Tibial artery (tissue), 4 donors: Measurements from ENCODE around the gene SLC16A9.

Experiments used
- DNase-seq, 2 donors: peaks; one replicate each; pipeline ENCODE4 v3.0.0-alpha.2; 2019
- H3K27ac ChIP-seq, 2 donors: fragments of 200-600 bp; sonication (generic) in 1 of 2; 1 replicate in 1 of 2; 2 replicates in 1 of 2; pipeline ENCODE4 v1.5.1; 2018 to 2019; ENCODE audit warnings: mild to moderate bottlenecking in 1 of 2
- H3K27me3 ChIP-seq, 2 donors: fragments of 200-600 bp; sonication (generic) in 1 of 2; one replicate each; pipeline versions ENCODE4 v1.5.1 to v1.6.0; 2016 to 2019
- H3K36me3 ChIP-seq, 3 donors: fragments of 200-600 bp; sonication (generic) in 2 of 3; one replicate each; pipeline ENCODE4 v1.5.1; 2016 to 2019; ENCODE audit warnings: mild to moderate bottlenecking in 2 of 3
- H3K4me1 ChIP-seq, 4 donors: fragments of 200-600 bp; sonication (generic) in 2 of 4; 1 replicate in 3 of 4; 2 replicates in 1 of 4; pipeline ENCODE4 v1.5.1; 2016 to 2019
- H3K4me3 ChIP-seq, 2 donors: fragments of 200-600 bp; sonication (generic) in 1 of 2; 1 replicate in 1 of 2; 2 replicates in 1 of 2; pipeline ENCODE4 v1.5.1; 2018 to 2019; ENCODE audit warnings: mild to moderate bottlenecking in 2 of 2
- H3K9me3 ChIP-seq, 3 donors: fragments of 200-600 bp; sonication (generic) in 1 of 3; one replicate each; pipeline ENCODE4 v1.5.1; 2016 to 2019
- intact Hi-C: fragments of 100-400 bp; cut with DNase I; formaldehyde crosslinking; loops from one replicate; pipeline ENCODE4 v1.15.0; 2023; ENCODE audit warnings: low total_unique reads
- TF ChIP-seq, protein P1 (sequence below), 2 experiments: fragments of 200-600 bp in 1 of 2; fragments of 450-650 bp in 1 of 2; IDR thresholded peaks; one replicate each; pipeline ENCODE4 v1.5.1; 2017 to 2019; ENCODE audit warnings: antibody characterized with exemption in 2 of 2, mild to moderate bottlenecking in 1 of 2, moderate library complexity in 1 of 2

Gene SLC16A9

DNA sequence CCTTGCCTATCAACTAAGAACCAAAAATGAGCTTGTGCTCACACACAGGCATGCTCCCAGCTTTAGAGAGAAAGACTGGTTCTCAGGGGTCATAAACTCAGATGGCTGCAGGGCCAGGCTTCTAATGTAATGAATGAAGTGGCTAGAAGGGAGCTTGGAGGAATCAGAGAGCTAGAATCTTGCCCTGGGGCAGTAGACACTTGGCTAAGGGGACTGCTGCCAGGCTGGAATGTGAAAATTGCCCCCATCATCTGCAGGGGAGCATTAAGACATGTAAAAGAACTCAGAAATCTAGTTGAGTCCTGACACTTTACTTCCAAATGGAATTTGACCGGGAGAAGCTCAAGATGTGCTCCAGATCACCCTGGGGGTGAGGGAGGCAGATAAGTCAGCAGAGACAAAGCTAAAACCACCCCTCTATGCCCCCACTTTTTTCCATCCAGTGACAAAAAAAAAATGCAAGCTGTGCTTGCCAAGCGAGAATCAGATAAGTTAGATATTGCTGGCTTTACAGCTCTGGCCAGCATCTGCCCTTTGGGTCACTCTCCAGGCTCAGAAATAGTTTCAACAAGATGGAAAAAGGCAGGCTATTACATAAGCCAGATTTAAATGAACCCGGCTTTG, 2.3 kb upstream of the SLC16A9 start:
- intact Hi-C loops: no loop called here
- H3K4me1 ChIP-seq: peaks cover 0 to 35% (median 19%) of the 10 kb centered on the region in 4 donors
- H3K4me3 ChIP-seq: no peak overlapping the region
- peak overlapping the region in 1 of 2 donors; percentile 24 for H3K27ac ChIP-seq
- no peak for DNase-seq
- TF ChIP-seq, protein P1, sequence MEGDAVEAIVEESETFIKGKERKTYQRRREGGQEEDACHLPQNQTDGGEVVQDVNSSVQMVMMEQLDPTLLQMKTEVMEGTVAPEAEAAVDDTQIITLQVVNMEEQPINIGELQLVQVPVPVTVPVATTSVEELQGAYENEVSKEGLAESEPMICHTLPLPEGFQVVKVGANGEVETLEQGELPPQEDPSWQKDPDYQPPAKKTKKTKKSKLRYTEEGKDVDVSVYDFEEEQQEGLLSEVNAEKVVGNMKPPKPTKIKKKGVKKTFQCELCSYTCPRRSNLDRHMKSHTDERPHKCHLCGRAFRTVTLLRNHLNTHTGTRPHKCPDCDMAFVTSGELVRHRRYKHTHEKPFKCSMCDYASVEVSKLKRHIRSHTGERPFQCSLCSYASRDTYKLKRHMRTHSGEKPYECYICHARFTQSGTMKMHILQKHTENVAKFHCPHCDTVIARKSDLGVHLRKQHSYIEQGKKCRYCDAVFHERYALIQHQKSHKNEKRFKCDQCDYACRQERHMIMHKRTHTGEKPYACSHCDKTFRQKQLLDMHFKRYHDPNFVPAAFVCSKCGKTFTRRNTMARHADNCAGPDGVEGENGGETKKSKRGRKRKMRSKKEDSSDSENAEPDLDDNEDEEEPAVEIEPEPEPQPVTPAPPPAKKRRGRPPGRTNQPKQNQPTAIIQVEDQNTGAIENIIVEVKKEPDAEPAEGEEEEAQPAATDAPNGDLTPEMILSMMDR (IDR thresholded peaks at IDR 0.05): no peak
- no peaks in the 10 kb centered on the region for H3K9me3 ChIP-seq
- H3K27me3 ChIP-seq: no peaks in the 10 kb centered on the region
- no peaks in the 10 kb centered on the region for H3K36me3 ChIP-seq

DNA sequence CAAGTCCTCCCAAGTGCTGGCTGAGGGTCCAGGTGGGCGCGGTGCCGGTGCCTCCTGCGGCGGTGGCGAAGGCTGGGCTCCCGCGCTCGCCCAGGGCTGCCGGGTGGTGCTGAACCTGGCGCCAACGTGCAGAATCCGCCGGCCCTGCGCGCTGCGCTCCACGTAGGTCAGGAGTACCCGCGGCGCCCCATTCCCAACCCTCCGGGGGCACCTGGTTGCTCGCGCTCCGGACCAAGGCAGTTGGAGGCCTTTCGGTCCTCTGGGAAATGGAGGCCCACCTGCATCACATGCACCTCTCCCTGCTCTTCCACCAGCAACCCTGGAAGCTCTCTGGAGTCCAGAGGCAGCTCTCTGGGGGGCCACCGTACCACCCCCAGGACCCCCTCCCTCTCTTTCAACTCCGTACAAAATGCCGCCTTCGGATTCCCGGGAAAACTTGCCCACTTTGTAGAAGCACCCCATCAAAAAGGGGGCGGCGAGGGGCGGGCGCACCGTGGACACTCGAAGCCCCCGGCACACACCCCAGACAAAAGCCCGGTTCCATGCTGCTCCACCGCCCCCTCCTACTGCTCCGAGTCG, 745 bp downstream of the SLC16A9 start:
- intact Hi-C loops: loop anchor here (5.0 kb wide), 1 partner anchor 77 kb away; no protein-coding TSS in a partner anchor
- TF ChIP-seq, protein P1 (IDR thresholded peaks at IDR 0.05): no peak
- H3K4me1 ChIP-seq: peaks cover 0 to 35% (median 19%) of the 10 kb centered on the region in 4 donors
- no peaks in the 10 kb centered on the region for H3K36me3 ChIP-seq
- H3K27me3 ChIP-seq: no peaks in the 10 kb centered on the region
- peak overlapping the region; percentile 71 to 85 for H3K4me3 ChIP-seq
- DNase-seq: peak in 1 of 2 donors; percentile 70
- peak overlapping the region; percentile 81 to 83 for H3K27ac ChIP-seq
- no peaks in the 10 kb centered on the region for H3K9me3 ChIP-seq

DNA sequence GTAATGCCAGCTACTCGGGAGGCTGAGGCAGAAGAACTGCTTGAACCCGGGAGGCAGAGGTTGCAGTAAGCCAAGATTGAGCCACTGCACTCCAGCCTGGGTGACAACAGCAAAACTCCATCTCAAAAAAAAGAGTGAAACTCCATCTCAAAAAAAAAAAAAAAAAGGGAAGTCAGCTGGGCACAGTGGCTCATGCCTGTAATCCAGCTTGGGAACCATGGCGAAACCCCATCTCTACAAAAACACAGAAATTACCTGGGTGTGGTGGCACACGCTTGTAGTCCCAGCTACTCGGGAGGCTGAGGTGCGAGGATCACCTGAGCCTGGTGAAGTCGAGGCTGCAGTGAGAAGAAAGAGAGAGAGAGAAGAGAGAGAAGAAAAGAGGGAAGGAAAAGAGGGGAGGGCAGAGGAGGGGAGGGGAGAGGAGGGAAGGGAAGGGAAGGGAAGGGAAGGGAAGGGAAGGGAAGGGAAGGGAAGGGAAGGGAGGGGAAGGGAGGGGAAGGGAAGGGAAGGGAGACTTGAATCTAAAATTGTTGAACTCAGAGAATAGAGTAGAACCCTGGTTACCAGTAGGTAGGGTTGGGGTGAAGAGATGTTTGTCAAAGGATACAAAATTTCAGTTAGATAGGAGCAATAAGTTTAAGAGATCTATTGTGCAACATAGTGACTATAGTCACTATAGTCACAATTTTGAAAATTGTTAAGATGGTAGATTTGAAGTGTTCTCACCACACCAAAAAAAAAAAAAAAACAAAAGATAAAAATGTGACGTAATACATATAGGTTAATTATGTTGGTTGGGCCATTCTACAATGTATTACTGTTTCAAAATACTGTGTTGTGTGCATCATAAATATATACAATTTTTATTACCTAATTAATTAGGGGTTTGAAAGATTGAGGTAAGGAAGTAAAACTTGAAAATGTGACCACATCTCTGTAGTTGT, 2.5 kb downstream of the SLC16A9 start:
- intact Hi-C loops: loop anchor here (5.0 kb wide), 1 partner anchor 75 kb away; no protein-coding TSS in a partner anchor
- H3K27ac ChIP-seq: no peak overlapping the region
- no peak overlapping the region for H3K4me3 ChIP-seq
- TF ChIP-seq, protein P1 (IDR thresholded peaks at IDR 0.05): no peak
- DNase-seq: no peak
- peaks cover 0 to 27% (median 17%) of the 10 kb centered on the region in 4 donors for H3K4me1 ChIP-seq
- H3K9me3 ChIP-seq: no peaks in the 10 kb centered on the region
- H3K27me3 ChIP-seq: no peaks in the 10 kb centered on the region
- H3K36me3 ChIP-seq: no peaks in the 10 kb centered on the region

DNA sequence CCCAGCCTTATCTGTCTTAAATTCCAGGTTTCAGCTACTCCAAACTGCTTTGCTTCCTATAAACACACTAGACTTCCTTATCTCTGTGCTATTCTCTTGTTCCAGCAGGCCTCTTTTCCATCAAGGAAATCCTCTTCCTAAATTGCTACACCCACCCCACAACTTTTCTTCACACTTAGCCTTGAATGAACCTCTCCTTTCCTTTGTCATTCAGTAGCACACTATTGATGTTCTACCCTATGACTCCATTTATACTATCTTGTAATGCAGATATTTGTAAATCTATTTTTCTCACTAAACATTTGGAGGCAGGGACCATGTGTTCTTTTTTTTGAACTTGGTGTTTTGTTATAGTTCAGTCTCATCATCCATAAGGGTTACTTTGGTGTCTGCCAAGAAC, 3.7 kb downstream of the SLC16A9 start:
- intact Hi-C loops: loop anchor here (5.0 kb wide), 1 partner anchor 74 kb away; no protein-coding TSS in a partner anchor

DNA sequence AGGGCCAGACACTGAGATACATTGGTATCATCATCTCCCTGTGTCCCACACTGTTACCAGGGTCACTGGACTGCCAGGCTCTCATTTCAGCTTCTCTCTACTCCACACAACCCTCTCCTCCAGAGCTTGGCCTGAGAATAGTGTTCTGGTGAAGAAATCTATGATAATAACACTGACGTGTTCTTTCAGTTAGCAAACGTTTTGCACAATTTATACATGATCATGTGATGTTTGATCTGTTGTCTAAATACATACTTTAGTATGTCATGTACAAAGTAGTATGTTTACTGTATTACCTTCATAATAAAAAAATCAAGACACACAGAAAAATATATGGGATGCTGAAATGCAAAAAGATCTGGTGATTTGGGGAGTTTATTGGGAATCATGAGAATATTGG, 5.0 kb downstream of the SLC16A9 start:
- TF ChIP-seq, protein P1 (IDR thresholded peaks at IDR 0.05): no peak
- H3K4me3 ChIP-seq: no peak overlapping the region
- H3K36me3 ChIP-seq: no peaks in the 10 kb centered on the region
- H3K27me3 ChIP-seq: no peaks in the 10 kb centered on the region
- DNase-seq: no peak
- intact Hi-C loops: loop anchor here (5.0 kb wide), 1 partner anchor 72 kb away; no protein-coding TSS in a partner anchor
- peaks cover 0 to 12% (median 8%) of the 10 kb centered on the region in 4 donors for H3K4me1 ChIP-seq
- no peaks in the 10 kb centered on the region for H3K9me3 ChIP-seq
- H3K27ac ChIP-seq: no peak overlapping the region

More for the DNA sequence above, 3.7 kb downstream of the SLC16A9 start:
- TF ChIP-seq, protein P1 (IDR thresholded peaks at IDR 0.05): no peak
- H3K27ac ChIP-seq: no peak overlapping the region
- H3K27me3 ChIP-seq: no peaks in the 10 kb centered on the region
- DNase-seq: no peak
- no peaks in the 10 kb centered on the region for H3K9me3 ChIP-seq
- H3K4me1 ChIP-seq: peaks cover 0 to 19% (median 10%) of the 10 kb centered on the region in 4 donors
- H3K4me3 ChIP-seq: no peak overlapping the region
- H3K36me3 ChIP-seq: no peaks in the 10 kb centered on the region
